Mammary epithelial cell (primary cell): ENCODE results near the gene VWA5B1.

Source experiments
- CTCF ChIP-seq, 2 donors: IDR thresholded peaks in 1 of 2; conservative IDR thresholded peaks in 1 of 2; 2 replicates each; pipeline ENCODE4 v1.5.1; 2011 to 2012; ENCODE audit warnings: inconsistent platforms in 2 of 2, low read length in 2 of 2, mild to moderate bottlenecking in 2 of 2, control low read depth in 1 of 2, low read depth in 1 of 2; ENCODE audit not compliant: insufficient read depth in 1 of 2; ENCODE audit errors: extremely low read depth in 1 of 2
- EZH2 ChIP-seq: IDR thresholded peaks from 2 replicates; pipeline ENCODE4 v1.6.1; 2012; ENCODE audit warnings: low read length, inconsistent platforms, borderline replicate concordance

GRCh38 chr1:20370698-20371097 lies 80.0 kb downstream of the VWA5B1 start:
- TF ChIP-seq CTCF (conservative IDR thresholded peaks at IDR 0.05 in 1 of 2, IDR thresholded peaks at IDR 0.05 in 1 of 2; ENCODE audit: extremely low read depth in 1 of 2, insufficient read depth in 1 of 2, low read depth in 1 of 2, low read length in 2 of 2), result no peak
- no peak for TF ChIP-seq EZH2
